WTC11 (cell line): Measurements from ENCODE around the gene GALNT18.

Source experiments
- ATF3 ChIP-seq: sonication (generic); formaldehyde crosslinking; conservative IDR thresholded peaks from 2 replicates; pipeline ENCODE4 v1.8.1; 2022; ENCODE audit warnings: mild to moderate bottlenecking, missing genetic modification reagents
- CREM ChIP-seq: sonication (generic); formaldehyde crosslinking; IDR thresholded peaks from 2 replicates; pipeline ENCODE4 v1.8.1; 2022; ENCODE audit warnings: mild to moderate bottlenecking, missing genetic modification reagents, moderate library complexity
- CTCF ChIP-seq: fragments of 200-600 bp; IDR thresholded peaks from 2 replicates; pipeline ENCODE4 v1.8.0; 2022; ENCODE audit warnings: antibody characterized with exemption
- USF2 ChIP-seq: sonication (generic); formaldehyde crosslinking; IDR thresholded peaks from 2 replicates; pipeline ENCODE4 v1.8.1; 2023; ENCODE audit warnings: mild to moderate bottlenecking, missing genetic modification reagents, moderate library complexity

- no peak for TF ChIP-seq ATF3 (CRISPR knock-in tag)
- TF ChIP-seq CREM (CRISPR knock-in tag), result no peak
- TF ChIP-seq CTCF, result no peak
- no peak for TF ChIP-seq USF2 (CRISPR knock-in tag)
These were observed 40.8 kb upstream of the GALNT18 start for GRCh38 chr11:11662578-11662977.
